Glutamatergic neuron (in vitro differentiated cells): ENCODE results near the gene MTCP1. TPM values are rescaled to one million over a fixed set of nuclear protein-coding genes. Genes with fewer than 3 reads are reported as not detected.

Experiments
- DNase-seq: peaks from one replicate; pipeline ENCODE4 v3.0.0; 2022
- H3K27ac Mint-ChIP-seq: one replicate; pipeline ENCODE4 v1.8.0; 2020; ENCODE audit warnings: mild to moderate bottlenecking, mixed read lengths, inconsistent platforms; ENCODE audit not compliant: unreplicated experiment
- H3K27me3 Mint-ChIP-seq: one replicate; pipeline ENCODE4 v1.8.0; 2020; ENCODE audit warnings: mild to moderate bottlenecking, moderate library complexity, mixed read lengths, inconsistent platforms; ENCODE audit not compliant: unreplicated experiment
- H3K36me3 Mint-ChIP-seq: one replicate; pipeline ENCODE4 v1.8.0; 2020; ENCODE audit warnings: mild to moderate bottlenecking, mixed read lengths, inconsistent platforms; ENCODE audit not compliant: unreplicated experiment
- H3K4me1 Mint-ChIP-seq: one replicate; pipeline ENCODE4 v1.8.0; 2020; ENCODE audit warnings: mild to moderate bottlenecking, low read depth, mixed read lengths, inconsistent platforms; ENCODE audit not compliant: unreplicated experiment
- H3K4me3 Mint-ChIP-seq: one replicate; pipeline ENCODE4 v1.8.0; 2020; ENCODE audit warnings: mild to moderate bottlenecking, mixed read lengths, inconsistent platforms; ENCODE audit not compliant: unreplicated experiment
- H3K9me3 Mint-ChIP-seq: one replicate; pipeline ENCODE4 v1.8.0; 2020; ENCODE audit warnings: mild to moderate bottlenecking, moderate library complexity, mixed read lengths, inconsistent platforms; ENCODE audit not compliant: unreplicated experiment
- total RNA-seq: library from RNA; stranded (reverse); fragmentation: NEBNext Ultra II Directional; extraction: Animal tissue kit (Norgen Biotek cat#: 25700); gene quantifications from one replicate; pipeline ENCODE4 v1.2.1, GENCODE V29; 2021; ENCODE audit not compliant: unreplicated experiment
- TF ChIP-seq, protein P1 (sequence below): fragments of 200-600 bp; sonication (generic); IDR thresholded peaks from one replicate; pipeline ENCODE4 v1.5.0; 2021; ENCODE audit not compliant: partially characterized antibody, unreplicated experiment

Gene MTCP1
- total RNA-seq, 1 donor from 2014 or later, result 9.5 TPM

DNA sequence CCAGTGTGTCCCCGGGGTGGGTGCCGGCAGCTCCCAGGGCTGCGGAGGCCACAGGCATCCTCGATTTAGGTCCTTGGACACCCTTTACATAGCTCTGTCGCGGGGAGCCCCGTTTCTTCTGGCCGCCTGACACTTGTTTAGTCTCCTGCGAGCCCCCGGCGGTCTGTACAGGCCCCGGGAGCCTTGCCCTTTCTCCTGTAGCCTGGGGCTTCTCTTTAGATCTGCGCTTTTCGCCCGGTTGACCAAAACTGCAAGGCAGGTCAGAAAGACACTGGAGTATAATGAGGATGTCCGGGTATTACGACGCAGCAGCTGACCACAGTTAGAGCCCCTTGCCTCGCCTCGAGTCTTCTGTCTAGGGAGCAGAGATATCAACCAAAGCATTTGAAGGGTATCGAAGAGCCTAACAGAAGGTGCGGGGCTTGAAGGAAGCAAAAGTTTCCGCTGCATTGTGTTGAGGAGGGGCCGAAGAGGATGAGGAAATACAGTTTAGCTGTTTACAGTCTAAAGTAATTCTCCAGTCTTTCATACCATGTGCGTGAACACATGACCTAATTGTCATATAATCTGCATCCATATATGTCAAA is 851 bp upstream of the MTCP1 start:
- Mint-ChIP-seq H3K4me1 (peaks cover 7% of the 10 kb centered on the region), H3K36me3 (peaks cover 6% of the 10 kb centered on the region), H3K4me3 (peak overlapping the region; percentile 89), H3K27ac (peak overlapping the region; percentile 92), H3K9me3 (peaks cover 2% of the 10 kb centered on the region), H3K27me3 (peaks cover 4% of the 10 kb centered on the region)
- DNase-seq, result peak; percentile 35
- TF ChIP-seq, protein P1, sequence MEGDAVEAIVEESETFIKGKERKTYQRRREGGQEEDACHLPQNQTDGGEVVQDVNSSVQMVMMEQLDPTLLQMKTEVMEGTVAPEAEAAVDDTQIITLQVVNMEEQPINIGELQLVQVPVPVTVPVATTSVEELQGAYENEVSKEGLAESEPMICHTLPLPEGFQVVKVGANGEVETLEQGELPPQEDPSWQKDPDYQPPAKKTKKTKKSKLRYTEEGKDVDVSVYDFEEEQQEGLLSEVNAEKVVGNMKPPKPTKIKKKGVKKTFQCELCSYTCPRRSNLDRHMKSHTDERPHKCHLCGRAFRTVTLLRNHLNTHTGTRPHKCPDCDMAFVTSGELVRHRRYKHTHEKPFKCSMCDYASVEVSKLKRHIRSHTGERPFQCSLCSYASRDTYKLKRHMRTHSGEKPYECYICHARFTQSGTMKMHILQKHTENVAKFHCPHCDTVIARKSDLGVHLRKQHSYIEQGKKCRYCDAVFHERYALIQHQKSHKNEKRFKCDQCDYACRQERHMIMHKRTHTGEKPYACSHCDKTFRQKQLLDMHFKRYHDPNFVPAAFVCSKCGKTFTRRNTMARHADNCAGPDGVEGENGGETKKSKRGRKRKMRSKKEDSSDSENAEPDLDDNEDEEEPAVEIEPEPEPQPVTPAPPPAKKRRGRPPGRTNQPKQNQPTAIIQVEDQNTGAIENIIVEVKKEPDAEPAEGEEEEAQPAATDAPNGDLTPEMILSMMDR, result no peak

DNA sequence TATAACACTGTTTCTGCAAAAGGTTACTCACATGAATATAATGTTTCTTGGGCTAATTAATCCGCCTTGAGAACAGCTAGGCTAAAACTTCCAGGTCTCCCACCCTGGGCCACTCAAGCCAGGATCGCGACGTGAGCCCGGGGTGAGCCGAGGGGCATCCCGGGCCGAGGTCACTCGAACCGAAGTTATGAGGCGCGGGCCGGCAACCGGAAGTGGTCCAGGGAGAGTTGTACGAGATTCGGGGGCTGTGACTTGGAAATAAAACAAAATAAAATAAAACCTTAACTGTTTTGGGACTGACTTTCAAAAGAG is 317 bp downstream of the MTCP1 start:
- Mint-ChIP-seq H3K36me3 (peaks cover 5% of the 10 kb centered on the region), H3K9me3 (peaks cover 2% of the 10 kb centered on the region), H3K27me3 (peaks cover 4% of the 10 kb centered on the region), H3K4me3 (peak overlapping the region; percentile 76), H3K4me1 (peaks cover 7% of the 10 kb centered on the region), H3K27ac (no peak overlapping the region)
- no peak for DNase-seq
- TF ChIP-seq, protein P1, result no peak

DNA sequence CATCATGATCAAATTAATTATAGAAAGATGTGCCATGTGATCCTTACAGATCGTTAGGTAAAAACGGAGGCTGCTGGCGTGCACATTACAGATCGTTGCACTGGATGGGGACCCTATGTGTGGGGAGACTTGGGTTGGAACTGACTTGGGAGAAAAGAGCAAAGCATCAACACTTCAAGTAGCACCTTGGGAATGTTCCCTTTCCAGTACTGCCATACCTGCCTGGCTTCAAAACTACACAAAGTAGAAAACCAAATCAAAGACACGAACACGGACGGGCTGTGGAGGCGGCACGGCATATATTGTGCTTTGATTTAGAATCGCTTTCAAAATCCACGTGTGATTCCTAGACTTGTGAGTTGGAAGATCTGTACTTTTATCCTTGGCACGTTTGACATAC is 898 bp downstream of the MTCP1 start:
- Mint-ChIP-seq H3K4me3 (peak overlapping the region; percentile 76), H3K27me3 (peaks cover 4% of the 10 kb centered on the region), H3K36me3 (no peaks in the 10 kb centered on the region), H3K27ac (no peak overlapping the region), H3K4me1 (peaks cover 7% of the 10 kb centered on the region), H3K9me3 (peaks cover 2% of the 10 kb centered on the region)
- TF ChIP-seq, protein P1, result no peak
- no peak for DNase-seq

DNA sequence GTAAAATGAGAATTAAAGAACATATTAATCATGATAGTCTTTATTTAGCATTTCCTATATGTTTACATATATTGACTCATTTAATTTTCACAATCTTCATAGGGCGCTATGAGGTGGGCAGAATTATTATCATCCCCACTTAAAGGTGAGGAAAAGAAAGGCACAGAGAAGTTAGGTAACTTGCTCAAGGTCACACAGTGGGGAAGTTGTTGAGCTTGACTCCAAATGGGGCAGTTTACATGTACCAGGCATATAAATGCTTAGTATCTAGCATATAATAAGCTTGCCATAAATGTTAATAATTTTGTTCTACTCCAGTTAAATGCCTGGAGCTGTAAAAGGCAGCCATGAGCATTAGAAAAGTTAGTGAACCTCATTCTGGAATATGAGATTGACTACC is 1.5 kb downstream of the MTCP1 start:
- peaks cover 4% of the 10 kb centered on the region for H3K27me3 Mint-ChIP-seq
- no peak overlapping the region for H3K27ac Mint-ChIP-seq
- H3K9me3 Mint-ChIP-seq, result peaks cover 2% of the 10 kb centered on the region
- no peaks in the 10 kb centered on the region for H3K36me3 Mint-ChIP-seq
- DNase-seq, result no peak
- no peak overlapping the region for H3K4me3 Mint-ChIP-seq
- TF ChIP-seq, protein P1, result no peak
- peaks cover 7% of the 10 kb centered on the region for H3K4me1 Mint-ChIP-seq

DNA sequence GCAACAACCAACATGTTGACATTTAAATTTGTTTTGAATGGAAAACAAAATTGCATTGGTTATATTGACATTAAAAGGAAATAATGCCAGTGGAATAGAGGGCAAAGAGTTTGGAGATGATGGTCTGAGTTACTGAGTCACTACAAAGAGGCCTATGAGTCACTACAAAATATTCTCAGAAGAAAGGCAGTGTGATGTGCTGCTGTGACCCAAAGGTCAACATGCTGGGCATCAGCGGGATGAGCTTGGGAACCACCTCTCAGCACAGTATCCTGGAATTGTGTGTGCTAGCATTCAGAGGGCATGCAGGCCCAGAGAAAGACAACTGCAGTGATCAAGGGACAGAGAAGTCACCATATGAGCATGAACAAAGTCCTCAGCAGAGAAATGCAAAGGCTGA is 2.8 kb downstream of the MTCP1 start:
- peaks cover 3% of the 10 kb centered on the region for H3K4me1 Mint-ChIP-seq
- H3K27ac Mint-ChIP-seq, result no peak overlapping the region
- no peak for DNase-seq
- TF ChIP-seq, protein P1, result no peak
- no peak overlapping the region for H3K4me3 Mint-ChIP-seq
- H3K36me3 Mint-ChIP-seq, result no peaks in the 10 kb centered on the region
- no peaks in the 10 kb centered on the region for H3K27me3 Mint-ChIP-seq
- H3K9me3 Mint-ChIP-seq, result no peaks in the 10 kb centered on the region
